Prostate gland (tissue), 2 donors: Measurements from ENCODE around the gene STYK1. TPM values are rescaled to one million over a fixed set of nuclear protein-coding genes. Genes with fewer than 3 reads are reported as not detected.

Experiments
- DNase-seq: peaks from one replicate; pipeline ENCODE4 v3.0.0-alpha.2; 2019; ENCODE audit warnings: low spot score
- H3K27ac ChIP-seq, 2 donors: fragments of 200-600 bp; sonication (generic); 2 replicates each; pipeline ENCODE4 v1.5.1; 2017 to 2019
- H3K27me3 ChIP-seq: fragments of 200-600 bp; sonication (generic); replicated peaks from 2 replicates; pipeline ENCODE4 v1.5.1; 2019; ENCODE audit not compliant: insufficient read depth
- H3K36me3 ChIP-seq, 2 donors: fragments of 200-600 bp; sonication (generic); 1 replicate in 1 of 2; 2 replicates in 1 of 2; pipeline versions ENCODE4 v1.5.1 to v1.8.1; 2017 to 2019
- H3K4me1 ChIP-seq: fragments of 200-600 bp; sonication (generic); replicated peaks from 2 replicates; pipeline ENCODE4 v1.5.1; 2019
- H3K4me3 ChIP-seq, 2 donors: fragments of 200-600 bp; sonication (generic); 2 replicates each; pipeline ENCODE4 v1.5.1; 2017 to 2019
- H3K9me3 ChIP-seq: fragments of 200-600 bp; sonication (generic); 2 replicates; pipeline ENCODE4 v1.5.1; 2017
- POLR2A ChIP-seq: fragments of 450-650 bp; IDR thresholded peaks from one replicate; pipeline ENCODE4 v1.6.1; 2016; ENCODE audit warnings: antibody characterized with exemption, mild to moderate bottlenecking
- POLR2AphosphoS5 ChIP-seq: sonication (generic); formaldehyde crosslinking; IDR thresholded peaks from one replicate; pipeline ENCODE4 v1.6.1; 2017; ENCODE audit warnings: antibody characterized with exemption
- WGBS: methylation state at CpG from one replicate; pipeline ENCODE4 v1.1.5; 2018; 5-methylcytosine and 5-hydroxymethylcytosine counted together
- intact Hi-C: fragments of 100-400 bp; cut with DNase I; formaldehyde crosslinking; loops from one replicate; pipeline ENCODE4 v1.14.2; 2022
- total RNA-seq, 2 donors: library from RNA; depleted of rRNA; stranded (reverse); fragments of >200 nt; gene quantifications; one replicate each; pipeline ENCODE4 v1.1.0, GENCODE V29; 2016
- TF ChIP-seq, protein P1 (sequence below), 4 experiments: fragments of 200-600 bp in 2 of 4; fragments of 450-650 bp in 2 of 4; sonication (generic) in 2 of 4; IDR thresholded peaks; 1 replicate in 3 of 4; 2 replicates in 1 of 4; pipeline ENCODE4 v1.5.1; 2016 to 2019; ENCODE audit warnings: antibody characterized with exemption in 4 of 4, mild to moderate bottlenecking in 2 of 4, moderate library complexity in 2 of 4

Gene STYK1
- total RNA-seq, 2 donors from 2014 or later = 9.5 to 39.7 TPM

- no peaks in the 10 kb centered on the region for H3K4me1 ChIP-seq
- no peaks in the 10 kb centered on the region for H3K27me3 ChIP-seq
- no peak overlapping the region for H3K4me3 ChIP-seq
- peak overlapping the region in 1 of 2 donors; percentile 64 for H3K27ac ChIP-seq
- intact Hi-C loops = no loop called here
- DNase-seq = no peak
- TF ChIP-seq POLR2A = no peak
- TF ChIP-seq POLR2AphosphoS5 = no peak
- TF ChIP-seq, protein P1, sequence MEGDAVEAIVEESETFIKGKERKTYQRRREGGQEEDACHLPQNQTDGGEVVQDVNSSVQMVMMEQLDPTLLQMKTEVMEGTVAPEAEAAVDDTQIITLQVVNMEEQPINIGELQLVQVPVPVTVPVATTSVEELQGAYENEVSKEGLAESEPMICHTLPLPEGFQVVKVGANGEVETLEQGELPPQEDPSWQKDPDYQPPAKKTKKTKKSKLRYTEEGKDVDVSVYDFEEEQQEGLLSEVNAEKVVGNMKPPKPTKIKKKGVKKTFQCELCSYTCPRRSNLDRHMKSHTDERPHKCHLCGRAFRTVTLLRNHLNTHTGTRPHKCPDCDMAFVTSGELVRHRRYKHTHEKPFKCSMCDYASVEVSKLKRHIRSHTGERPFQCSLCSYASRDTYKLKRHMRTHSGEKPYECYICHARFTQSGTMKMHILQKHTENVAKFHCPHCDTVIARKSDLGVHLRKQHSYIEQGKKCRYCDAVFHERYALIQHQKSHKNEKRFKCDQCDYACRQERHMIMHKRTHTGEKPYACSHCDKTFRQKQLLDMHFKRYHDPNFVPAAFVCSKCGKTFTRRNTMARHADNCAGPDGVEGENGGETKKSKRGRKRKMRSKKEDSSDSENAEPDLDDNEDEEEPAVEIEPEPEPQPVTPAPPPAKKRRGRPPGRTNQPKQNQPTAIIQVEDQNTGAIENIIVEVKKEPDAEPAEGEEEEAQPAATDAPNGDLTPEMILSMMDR (IDR thresholded peaks at IDR 0.05) = no peak
- 100% methylated on average over 1 of the region's 1 CpG for WGBS
- no peaks in the 10 kb centered on the region for H3K9me3 ChIP-seq
- no peaks in the 10 kb centered on the region for H3K36me3 ChIP-seq
Measured at GRCh38 chr12:10669533-10669932, 4.3 kb downstream of the STYK1 start.

GRCh38 chr12:10668526-10668925 lies 5.3 kb downstream of the STYK1 start:
- intact Hi-C loops = no loop called here
- no peaks in the 10 kb centered on the region for H3K36me3 ChIP-seq
- no peak overlapping the region for H3K4me3 ChIP-seq
- no peaks in the 10 kb centered on the region for H3K9me3 ChIP-seq
- no peak for DNase-seq
- no peaks in the 10 kb centered on the region for H3K27me3 ChIP-seq
- 57% methylated on average over 5 of the region's 5 CpGs for WGBS
- no peak for TF ChIP-seq POLR2AphosphoS5
- TF ChIP-seq, protein P1 (IDR thresholded peaks at IDR 0.05) = no peak
- TF ChIP-seq POLR2A = no peak
- H3K4me1 ChIP-seq = no peaks in the 10 kb centered on the region
- peak overlapping the region; percentile 64 to 70 for H3K27ac ChIP-seq

DNA sequence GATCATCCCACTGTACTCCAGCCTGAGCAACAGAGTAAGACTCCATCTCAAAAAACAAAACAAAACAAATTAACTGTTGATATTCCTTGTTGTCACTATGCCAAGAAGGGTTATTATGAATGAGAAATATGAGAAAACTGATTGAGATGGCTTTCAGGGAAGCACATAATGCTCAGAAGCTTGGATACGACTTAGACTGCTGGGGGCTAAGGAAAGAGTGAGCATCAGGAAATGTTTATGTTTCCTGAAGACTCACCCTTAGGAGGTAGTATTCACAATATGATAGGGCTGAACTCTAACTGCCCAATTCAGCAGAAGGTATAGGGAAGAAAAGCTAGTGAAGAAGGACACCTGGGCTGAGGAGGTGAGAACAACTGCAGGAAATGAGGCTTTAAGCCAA lies 6.3 kb downstream of the STYK1 start:
- Histone ChIP-seq H3K27ac (peak overlapping the region; percentile 64 to 70), H3K36me3 (no peaks in the 10 kb centered on the region), H3K27me3 (no peaks in the 10 kb centered on the region), H3K4me1 (no peaks in the 10 kb centered on the region), H3K9me3 (no peaks in the 10 kb centered on the region), H3K4me3 (no peak overlapping the region)
- TF ChIP-seq POLR2AphosphoS5 = no peak
- TF ChIP-seq, protein P1 (IDR thresholded peaks at IDR 0.05) = no peak
- no peak for TF ChIP-seq POLR2A
- 48% methylated on average over 1 of the region's 1 CpG for WGBS
- DNase-seq = no peak
- intact Hi-C loops = no loop called here

DNA sequence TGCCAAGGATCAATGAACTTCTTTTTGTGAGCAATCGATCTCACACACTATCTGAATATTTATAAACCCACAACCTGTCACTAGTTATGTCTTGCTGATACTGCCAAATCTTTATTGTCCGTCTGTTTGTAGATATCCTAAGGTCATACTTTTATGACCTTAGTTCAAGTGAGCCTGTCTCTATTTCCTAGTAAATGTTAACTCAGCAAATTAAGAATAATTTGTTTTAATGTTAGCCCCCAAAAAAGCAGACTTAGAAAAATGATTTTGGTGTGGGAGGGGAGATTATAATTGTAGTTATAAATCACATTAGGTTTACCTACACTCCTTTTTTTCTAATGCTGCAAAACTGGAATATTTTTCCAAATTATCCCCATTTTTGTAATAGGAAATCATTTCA lies 9.4 kb downstream of the STYK1 start:
- 68% methylated on average over 2 of the region's 2 CpGs for WGBS
- no peaks in the 10 kb centered on the region for H3K4me1 ChIP-seq
- H3K4me3 ChIP-seq = no peak overlapping the region
- H3K27ac ChIP-seq = peak overlapping the region; percentile 59 to 64
- TF ChIP-seq POLR2AphosphoS5 (no peak), POLR2A (no peak)
- TF ChIP-seq, protein P1 (IDR thresholded peaks at IDR 0.05) = no peak
- no peaks in the 10 kb centered on the region for H3K9me3 ChIP-seq
- no peak for DNase-seq
- no peaks in the 10 kb centered on the region for H3K27me3 ChIP-seq
- H3K36me3 ChIP-seq = no peaks in the 10 kb centered on the region
- intact Hi-C loops = no loop called here

DNA sequence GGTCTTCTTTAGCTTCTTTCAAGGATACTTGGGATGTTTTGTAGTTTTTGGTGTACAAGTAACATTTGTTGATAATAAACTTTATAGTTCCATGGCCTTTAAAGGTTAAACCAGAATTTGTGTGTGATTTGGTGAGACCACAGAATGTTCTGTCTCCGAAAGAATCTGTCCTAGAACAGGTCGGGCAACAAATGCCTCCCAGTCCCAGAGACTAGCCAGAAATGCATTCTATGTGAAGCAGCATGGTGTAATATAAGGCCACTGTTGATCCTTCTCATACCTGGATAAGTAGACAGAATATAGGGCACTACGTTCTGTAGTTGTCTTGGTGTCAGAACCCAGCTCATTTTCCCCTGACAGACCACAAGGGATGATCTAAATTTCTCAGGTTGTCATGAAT lies 10.0 kb downstream of the STYK1 start:
- H3K27me3 ChIP-seq = no peaks in the 10 kb centered on the region
- WGBS = 48% methylated on average over 3 of the region's 3 CpGs
- peak; percentile 59 for TF ChIP-seq POLR2AphosphoS5
- TF ChIP-seq POLR2A = no peak

More for the DNA sequence above, 10.0 kb downstream of the STYK1 start:
- H3K36me3 ChIP-seq = no peaks in the 10 kb centered on the region
- H3K9me3 ChIP-seq = no peaks in the 10 kb centered on the region
- H3K4me3 ChIP-seq = no peak overlapping the region
- peak; percentile 32 for DNase-seq
- no peaks in the 10 kb centered on the region for H3K4me1 ChIP-seq
- intact Hi-C loops = no loop called here
- peak overlapping the region; percentile 59 to 64 for H3K27ac ChIP-seq
